HAP-1 (cell line): ENCODE results near the gene B4GALNT2.

Experiments used
- DNase-seq, 2 experiments: peaks; one replicate each; pipeline ENCODE4 v3.0.0-alpha.2; 2016 to 2020; ENCODE audit warnings: low spot score in 2 of 2
- H3K27me3 ChIP-seq: fragments of 250-450 bp; sonication (Bioruptor Pico); 2 replicates; pipeline ENCODE4 v1.5.1; 2020; ENCODE audit warnings: low read depth, mild to moderate bottlenecking, moderate library complexity
- H3K36me3 ChIP-seq: fragments of 250-450 bp; sonication (Bioruptor Pico); replicated peaks from 2 replicates; pipeline ENCODE4 v1.5.1; 2020; ENCODE audit warnings: mild to moderate bottlenecking
- H3K4me1 ChIP-seq: fragments of 250-450 bp; sonication (Bioruptor Pico); 2 replicates; pipeline ENCODE4 v1.5.1; 2020; ENCODE audit warnings: mild to moderate bottlenecking
- H3K4me3 ChIP-seq: fragments of 250-450 bp; sonication (Bioruptor Pico); 2 replicates; pipeline ENCODE4 v1.5.1; 2020; ENCODE audit warnings: mild to moderate bottlenecking, moderate library complexity
- H3K9me3 ChIP-seq: fragments of 250-450 bp; sonication (Bioruptor Pico); 2 replicates; pipeline ENCODE4 v1.5.1; 2020; ENCODE audit warnings: mild to moderate bottlenecking, moderate library complexity
- in situ Hi-C: fragments of 300-500 bp; cut with MboI; formaldehyde crosslinking; loops from 3 replicates; pipeline ENCODE4 v1.14.3; 2020; ENCODE audit warnings: low sequenced_read_pairs, inconsistent platforms, mixed read lengths

The B4GALNT2 gene

DNA sequence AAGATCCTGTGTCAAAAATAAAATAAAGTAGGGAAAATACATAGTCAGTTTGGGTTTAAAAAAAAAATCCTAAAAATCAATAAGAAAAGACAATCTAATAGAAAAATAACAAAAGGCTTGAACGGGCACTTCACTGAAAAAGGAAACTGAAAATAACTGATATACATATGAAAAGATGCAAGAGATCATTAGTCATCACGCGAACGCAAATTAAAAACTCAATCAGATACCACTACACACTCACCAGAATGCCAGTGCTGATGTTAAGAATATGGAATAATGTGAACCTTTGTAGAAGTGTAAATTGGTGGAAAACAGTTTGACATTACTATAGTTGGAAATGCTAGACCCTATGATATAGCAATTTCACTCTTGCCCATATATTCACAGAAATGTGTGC lies 63.2 kb downstream of the B4GALNT2 start:
- in situ Hi-C loops: loop anchor here (25.0 kb wide), 1 partner anchor 192 kb away; no protein-coding TSS in a partner anchor
- Histone ChIP-seq H3K4me1 (peaks cover 24% of the 10 kb centered on the region), H3K9me3 (no peaks in the 10 kb centered on the region), H3K36me3 (no peaks in the 10 kb centered on the region), H3K4me3 (no peak overlapping the region), H3K27me3 (no peaks in the 10 kb centered on the region)
- DNase-seq: peak in 1 of 2 experiments; percentile 28

GRCh38 chr17:49196520-49196919 lies 64.0 kb downstream of the B4GALNT2 start:
- DNase-seq: no peak
- H3K36me3 ChIP-seq: no peaks in the 10 kb centered on the region
- no peaks in the 10 kb centered on the region for H3K9me3 ChIP-seq
- H3K4me1 ChIP-seq: peaks cover 21% of the 10 kb centered on the region
- no peak overlapping the region for H3K4me3 ChIP-seq
- in situ Hi-C loops: loop anchor here (25.0 kb wide), 1 partner anchor 191 kb away; no protein-coding TSS in a partner anchor
- H3K27me3 ChIP-seq: no peaks in the 10 kb centered on the region

DNA sequence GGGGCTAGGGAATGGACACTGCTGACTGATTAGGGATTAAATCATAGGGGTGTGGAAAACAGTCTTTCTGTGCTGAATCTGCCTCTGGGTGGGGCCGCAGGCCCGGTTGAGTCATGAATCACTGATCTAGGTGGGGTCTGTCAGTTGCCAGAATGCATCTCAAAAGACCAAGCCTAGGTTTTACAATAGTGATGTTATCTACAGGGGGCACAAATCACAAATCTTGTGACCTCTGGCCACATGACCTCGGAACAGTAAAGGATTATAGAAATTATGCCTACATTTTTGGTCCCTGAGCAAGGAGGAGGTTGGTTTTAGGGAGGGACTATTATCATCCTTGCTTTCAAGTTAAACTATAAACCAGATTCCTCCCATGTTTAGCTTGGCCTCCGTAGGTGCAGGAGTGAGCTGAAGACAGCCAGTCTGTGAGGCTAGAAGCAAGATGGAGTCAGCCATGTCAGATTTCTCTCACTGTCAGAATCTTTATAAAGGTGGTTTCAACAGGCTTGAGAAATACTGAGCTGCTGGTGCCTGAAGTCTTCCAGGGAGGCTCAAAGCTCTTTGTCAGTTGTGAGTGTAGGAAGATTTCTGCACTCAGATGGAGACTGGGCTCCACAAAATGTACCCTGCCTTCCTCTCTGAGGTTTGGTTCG lies 64.9 kb downstream of the B4GALNT2 start:
- DNase-seq: peak in 1 of 2 experiments; percentile 24

DNA sequence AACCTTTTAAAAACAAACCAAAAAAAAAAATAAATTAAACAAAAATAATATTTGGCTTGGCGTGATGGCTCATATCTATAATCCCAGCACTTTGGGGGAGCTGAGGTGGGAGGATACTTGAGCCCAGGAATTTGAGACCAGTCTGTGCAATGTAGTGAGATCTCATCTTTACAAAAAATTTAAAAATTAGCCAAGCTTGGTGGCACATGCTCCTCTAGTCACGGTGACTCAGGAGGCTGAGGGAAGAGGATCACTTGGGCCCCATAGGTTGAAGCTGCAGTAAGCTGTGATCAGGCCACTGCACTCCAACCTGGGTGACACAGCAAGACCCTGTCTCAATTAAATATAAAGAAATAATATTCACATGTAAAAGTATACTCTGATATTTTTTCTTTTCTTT lies 65.6 kb downstream of the B4GALNT2 start:
- in situ Hi-C loops: loop anchor here (25.0 kb wide), 1 partner anchor 189 kb away; no protein-coding TSS in a partner anchor

More for the DNA sequence above, 64.9 kb downstream of the B4GALNT2 start:
- H3K27me3 ChIP-seq: 0 out of 2 replicates have a peak, but pooled peaks cover 2% of the 10 kb centered on the region
- in situ Hi-C loops: loop anchor here (25.0 kb wide), 1 partner anchor 190 kb away; no protein-coding TSS in a partner anchor
- H3K4me3 ChIP-seq: no peak overlapping the region
- H3K36me3 ChIP-seq: no peaks in the 10 kb centered on the region
- H3K9me3 ChIP-seq: no peaks in the 10 kb centered on the region
- peaks cover 19% of the 10 kb centered on the region for H3K4me1 ChIP-seq

DNA sequence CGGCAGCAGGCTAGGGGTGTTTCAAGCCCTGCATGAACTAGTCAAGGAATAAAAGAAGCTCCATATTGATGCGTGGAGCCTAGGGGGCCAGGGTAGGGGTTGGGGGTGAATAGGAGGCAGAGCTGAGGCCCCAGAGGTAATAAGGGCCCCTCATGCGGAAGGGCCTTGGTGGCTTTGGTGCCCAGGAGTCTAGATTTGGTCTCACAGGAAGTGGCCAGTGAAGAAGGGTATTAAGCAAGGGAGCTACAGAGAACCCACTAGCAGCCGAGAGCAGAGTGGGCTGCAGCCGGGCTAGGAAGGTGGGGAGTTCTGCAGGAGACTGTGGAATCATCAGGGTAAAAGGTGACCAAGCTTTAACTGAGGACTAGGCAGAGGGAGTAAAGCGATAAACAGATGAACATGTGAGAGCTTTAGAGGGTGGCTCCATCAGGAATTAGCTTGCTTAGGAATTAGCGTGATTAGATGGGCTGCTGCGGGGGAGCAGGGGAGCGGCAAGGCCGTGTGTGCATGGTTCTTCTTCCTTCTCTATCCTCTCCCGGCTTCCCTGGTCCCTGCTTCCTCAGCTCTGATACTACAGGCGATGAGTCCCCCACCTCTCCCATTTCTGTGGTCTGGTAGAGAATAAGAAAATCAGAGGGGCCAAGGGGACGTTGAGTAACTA lies 68.0 kb downstream of the B4GALNT2 start:
- Histone ChIP-seq H3K36me3 (no peaks in the 10 kb centered on the region), H3K4me1 (peaks cover 8% of the 10 kb centered on the region; the same call in 1 of the 2 replicates), H3K4me3 (no peak overlapping the region), H3K9me3 (no peaks in the 10 kb centered on the region), H3K27me3 (peaks cover 5% of the 10 kb centered on the region; the same call in 1 of the 2 replicates)
- no peak for DNase-seq
- in situ Hi-C loops: no loop called here

More for the DNA sequence above, 65.6 kb downstream of the B4GALNT2 start:
- H3K36me3 ChIP-seq: no peaks in the 10 kb centered on the region
- H3K27me3 ChIP-seq: 0 out of 2 replicates have a peak, but pooled peaks cover 3% of the 10 kb centered on the region
- H3K9me3 ChIP-seq: no peaks in the 10 kb centered on the region
- H3K4me3 ChIP-seq: no peak overlapping the region
- no peak for DNase-seq
- peaks cover 19% of the 10 kb centered on the region for H3K4me1 ChIP-seq

- Histone ChIP-seq H3K4me3 (no peak overlapping the region), H3K9me3 (no peaks in the 10 kb centered on the region), H3K36me3 (no peaks in the 10 kb centered on the region), H3K27me3 (peaks cover 5% of the 10 kb centered on the region; the same call in 1 of the 2 replicates), H3K4me1 (peaks cover 5% of the 10 kb centered on the region; the same call in 1 of the 2 replicates)
- in situ Hi-C loops: no loop called here
- DNase-seq: no peak
These were observed 68.9 kb downstream of the B4GALNT2 start for GRCh38 chr17:49201481-49201927.

DNA sequence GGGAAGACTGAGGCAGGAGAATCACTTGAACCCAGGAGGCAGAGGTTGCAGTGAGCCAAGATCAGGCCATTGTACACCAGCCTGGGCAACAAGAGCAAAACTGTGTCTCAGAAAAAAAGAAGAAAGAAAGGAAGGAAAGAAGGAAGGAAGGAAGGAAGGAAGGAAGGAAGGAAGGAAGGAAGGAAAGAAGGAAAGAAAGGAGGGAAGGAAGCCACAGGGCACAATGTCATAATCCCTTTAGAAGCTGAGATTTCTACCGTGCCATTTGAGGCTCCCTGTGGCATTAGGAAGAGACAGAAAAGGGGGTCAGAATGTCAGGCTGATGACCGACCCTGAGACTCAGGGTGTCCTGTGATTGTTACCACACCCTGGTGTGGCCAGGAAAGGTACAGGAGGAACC lies 71.2 kb downstream of the B4GALNT2 start:
- H3K4me1 ChIP-seq: no peaks in the 10 kb centered on the region
- H3K4me3 ChIP-seq: no peak overlapping the region
- H3K36me3 ChIP-seq: no peaks in the 10 kb centered on the region
- peaks cover 7% of the 10 kb centered on the region; the same call in 1 of the 2 replicates for H3K27me3 ChIP-seq
- no peak for DNase-seq
- in situ Hi-C loops: no loop called here
- H3K9me3 ChIP-seq: no peaks in the 10 kb centered on the region

DNA sequence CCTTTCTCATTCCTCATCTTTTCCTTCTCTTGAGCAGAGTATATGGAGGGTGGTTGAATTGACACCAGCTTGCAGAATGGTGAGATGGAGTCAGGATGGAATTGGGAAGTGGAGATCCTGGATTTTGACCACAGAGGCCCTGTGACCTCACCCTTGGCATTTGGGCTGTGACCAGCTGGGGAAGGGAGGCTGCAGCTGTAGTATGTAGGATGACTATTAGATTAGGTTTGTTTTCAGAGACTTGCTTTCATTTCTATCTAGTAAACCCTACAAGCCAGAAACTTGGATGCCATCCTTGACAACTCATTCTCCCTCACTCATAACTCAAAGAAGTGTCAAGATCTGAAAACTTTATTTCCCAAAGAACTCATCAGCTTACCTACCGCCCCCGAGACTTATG lies 71.9 kb downstream of the B4GALNT2 start:
- H3K4me1 ChIP-seq: no peaks in the 10 kb centered on the region
- H3K36me3 ChIP-seq: no peaks in the 10 kb centered on the region
- H3K4me3 ChIP-seq: no peak overlapping the region
- H3K9me3 ChIP-seq: no peaks in the 10 kb centered on the region
- in situ Hi-C loops: no loop called here
- peaks cover 9% of the 10 kb centered on the region; the same call in 1 of the 2 replicates for H3K27me3 ChIP-seq
- no peak for DNase-seq

DNA sequence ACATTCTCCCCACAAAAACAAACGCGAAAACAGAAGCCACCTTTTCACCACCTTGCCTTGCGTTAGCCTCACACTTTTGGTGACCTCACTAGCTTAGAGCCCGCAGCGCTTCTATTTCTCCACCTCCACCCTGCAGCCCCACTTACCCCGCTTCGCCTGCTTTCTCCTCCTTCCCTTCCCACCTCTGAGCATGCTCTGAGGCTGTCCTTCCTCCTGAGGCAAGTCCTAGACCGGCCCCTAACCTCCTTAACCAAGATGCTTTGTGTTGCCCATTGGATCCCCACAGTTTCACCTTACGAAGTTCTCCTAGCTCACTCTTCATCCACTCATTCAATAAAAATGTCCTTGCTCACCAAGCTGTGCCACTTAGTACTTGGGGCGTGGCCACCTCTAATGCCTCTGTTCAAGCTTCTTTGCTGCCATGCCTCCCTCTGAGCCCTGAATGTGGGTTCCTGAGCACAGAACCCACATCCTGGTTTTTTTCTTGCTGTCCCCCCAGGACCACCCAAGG lies 76.5 kb downstream of the B4GALNT2 start:
- Histone ChIP-seq H3K4me1 (no peaks in the 10 kb centered on the region), H3K4me3 (no peak overlapping the region), H3K36me3 (no peaks in the 10 kb centered on the region), H3K27me3 (peaks cover 6% of the 10 kb centered on the region), H3K9me3 (no peaks in the 10 kb centered on the region)
- DNase-seq: no peak
- in situ Hi-C loops: no loop called here

- H3K4me1 ChIP-seq: no peaks in the 10 kb centered on the region
- DNase-seq: no peak
- H3K9me3 ChIP-seq: no peaks in the 10 kb centered on the region
These were observed 77.8 kb downstream of the B4GALNT2 start, which contains the start of the genes ABI3 and GNGT2 for GRCh38 chr17:49210158-49211029. Gene ABI3 (plus strand): TSS chr17:49210707. CDS start chr17:49210725, 18 bp downstream. Gene GNGT2 (minus strand): TSS chr17:49210574. CDS start chr17:49207422, 3,152 bp downstream.

DNA sequence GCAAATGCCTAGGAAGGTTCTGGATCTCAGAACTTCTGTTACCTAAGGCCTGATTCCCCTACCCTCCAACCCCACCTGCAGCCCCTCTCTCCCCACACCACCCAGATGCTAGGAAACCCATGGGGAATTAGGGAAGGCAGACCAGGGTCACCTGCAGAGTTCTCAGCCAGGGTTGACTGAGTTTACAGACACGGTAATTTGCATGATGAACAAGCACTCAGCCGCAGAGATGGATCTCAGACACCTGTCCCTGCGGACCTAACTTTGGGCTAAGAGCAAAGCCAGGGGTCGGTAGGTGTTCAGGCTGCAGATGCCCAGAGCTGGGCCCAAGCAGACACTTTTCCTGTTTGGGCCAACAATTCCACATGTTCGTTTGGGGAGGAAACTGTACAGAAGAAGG lies 80.8 kb downstream of the B4GALNT2 start:
- Histone ChIP-seq H3K4me1 (peaks cover 3% of the 10 kb centered on the region; the same call in 1 of the 2 replicates), H3K4me3 (no peak overlapping the region), H3K27me3 (peaks cover 4% of the 10 kb centered on the region; the same call in 1 of the 2 replicates), H3K9me3 (no peaks in the 10 kb centered on the region), H3K36me3 (no peaks in the 10 kb centered on the region)
- DNase-seq: no peak
- in situ Hi-C loops: no loop called here

More at GRCh38 chr17:49210158-49211029, 77.8 kb downstream of the B4GALNT2 start, which contains the start of the genes ABI3 and GNGT2:
- H3K27me3 ChIP-seq: peaks cover 6% of the 10 kb centered on the region
- H3K36me3 ChIP-seq: no peaks in the 10 kb centered on the region
- no peak within 1 kb of the TSS for H3K4me3 ChIP-seq
- in situ Hi-C loops: no loop called here

- Histone ChIP-seq H3K9me3 (no peaks in the 10 kb centered on the region), H3K4me3 (no peak overlapping the region), H3K36me3 (no peaks in the 10 kb centered on the region), H3K27me3 (peaks cover 4% of the 10 kb centered on the region; the same call in 1 of the 2 replicates), H3K4me1 (peaks cover 3% of the 10 kb centered on the region; the same call in 1 of the 2 replicates)
- no peak for DNase-seq
- in situ Hi-C loops: no loop called here
These were observed 81.3 kb downstream of the B4GALNT2 start for GRCh38 chr17:49213847-49214246.
